Measurements from ENCODE around the gene SLC8A2. TPM values are rescaled to one million over a fixed set of nuclear protein-coding genes. Genes with fewer than 3 reads are reported as not detected.

SLC8A2 gene
- total and polyA plus RNA-seq, 2 of the 8 experiments (the other 6 are each of a cell fraction or from before 2014, with no cell fraction given) = 7.3 to 12.4 TPM

GRCh38 chr19:47427241-47428176, 44.2 kb downstream of the SLC8A2 start (continued):
- TF ChIP-seq POLR2A (IDR thresholded peaks at IDR 0.05; ENCODE audit: control extremely low read depth in 1 of 2, low read depth in 2 of 2, low read length in 2 of 2) (0 out of 3 replicates have a peak, but pooled peaks of 1 of the 2 experiments have one; percentile 21), CEBPB (IDR thresholded peaks at IDR 0.05; ENCODE audit: low read depth, low read length) (no peak), SIN3A (conservative IDR thresholded peaks at IDR 0.05 in 1 of 2, IDR thresholded peaks at IDR 0.05 in 1 of 2; ENCODE audit: low read depth in 1 of 2, low read length in 2 of 2) (peak; percentile 76 to 85; a peak in 3 of 4 replicates), TEAD4 (IDR thresholded peaks at IDR 0.05; ENCODE audit: low read depth, low read length) (peak; percentile 58), SAP30 (IDR thresholded peaks at IDR 0.05; ENCODE audit: insufficient read depth, insufficient replicate concordance, low read length) (no peak), MAFK (IDR thresholded peaks at IDR 0.05; ENCODE audit: low read depth, low read length) (no peak), POLR2AphosphoS5 (IDR thresholded peaks at IDR 0.05; ENCODE audit: low read depth, low read length) (peak; percentile 21; the same call in 1 of the 2 replicates), TAF7 (optimal IDR thresholded peaks at IDR 0.05; ENCODE audit: borderline replicate concordance, low read depth, low read length) (peak; percentile 80), SUZ12 (IDR thresholded peaks at IDR 0.05; ENCODE audit: low read length) (no peak), YY1 (IDR thresholded peaks at IDR 0.05; ENCODE audit: low read depth, low read length) (peak; percentile 23; the same call in 1 of the 2 replicates), CREB1 (IDR thresholded peaks at IDR 0.05) (no peak), EGR1 (IDR thresholded peaks at IDR 0.05; ENCODE audit: borderline replicate concordance, low read depth, low read length) (peak; percentile 82), SP1 (IDR thresholded peaks at IDR 0.05; ENCODE audit: low read depth, low read length) (peak; percentile 72), ATF3 (IDR thresholded peaks at IDR 0.05; ENCODE audit: insufficient read depth, low read depth, low read length) (no peak), TBP (IDR thresholded peaks at IDR 0.05; ENCODE audit: low read depth, low read length) (peak; percentile 55), SRF (IDR thresholded peaks at IDR 0.05; ENCODE audit: low read depth, low read length) (peak; percentile 2; the same call in 1 of the 2 replicates), KDM4A (IDR thresholded peaks at IDR 0.05; ENCODE audit: low read depth, low read length, severe bottlenecking) (peak; percentile 3)
